Stimulated activated naive B cell treated with anti-CD40 and anti-IgM and Interleukin-4, amounts not matched to agents 10 μg/mL and 1 μg/mL and 100 μg/mL, for 72 hours (primary cell): ENCODE results near the gene COPB1.

Experiments used
- ATAC-seq, 2 donors: fragments of 150-1000 bp; cut with Tn5 transposase; replicated peaks; 2 replicates each; pipeline ENCODE4 v1.10.0; 2021; ENCODE audit warnings: moderate library complexity in 1 of 2
- DNase-seq: peaks from one replicate; pipeline ENCODE4 v3.0.0; 2021
- H3K27ac Mint-ChIP-seq: one replicate; pipeline ENCODE4 v1.8.0; 2022; ENCODE audit warnings: mild to moderate bottlenecking, mixed read lengths
- H3K27me3 Mint-ChIP-seq, 2 donors: one replicate each; pipeline ENCODE4 v1.8.0; 2022; ENCODE audit warnings: mixed read lengths in 2 of 2
- H3K36me3 Mint-ChIP-seq, 2 donors: one replicate each; pipeline ENCODE4 v1.8.0; 2022; ENCODE audit warnings: mixed read lengths in 2 of 2, mild to moderate bottlenecking in 1 of 2
- H3K4me1 Mint-ChIP-seq, 2 donors: one replicate each; pipeline ENCODE4 v1.8.0; 2022; ENCODE audit warnings: mixed read lengths in 2 of 2, mild to moderate bottlenecking in 1 of 2
- H3K4me3 Mint-ChIP-seq, 2 donors: one replicate each; pipeline ENCODE4 v1.8.0; 2022; ENCODE audit warnings: mild to moderate bottlenecking in 2 of 2, mixed read lengths in 2 of 2, moderate library complexity in 1 of 2
- H3K9me3 Mint-ChIP-seq, 2 donors: one replicate each; pipeline ENCODE4 v1.8.0; 2022; ENCODE audit warnings: mixed read lengths in 2 of 2, mild to moderate bottlenecking in 1 of 2

Gene COPB1

DNA sequence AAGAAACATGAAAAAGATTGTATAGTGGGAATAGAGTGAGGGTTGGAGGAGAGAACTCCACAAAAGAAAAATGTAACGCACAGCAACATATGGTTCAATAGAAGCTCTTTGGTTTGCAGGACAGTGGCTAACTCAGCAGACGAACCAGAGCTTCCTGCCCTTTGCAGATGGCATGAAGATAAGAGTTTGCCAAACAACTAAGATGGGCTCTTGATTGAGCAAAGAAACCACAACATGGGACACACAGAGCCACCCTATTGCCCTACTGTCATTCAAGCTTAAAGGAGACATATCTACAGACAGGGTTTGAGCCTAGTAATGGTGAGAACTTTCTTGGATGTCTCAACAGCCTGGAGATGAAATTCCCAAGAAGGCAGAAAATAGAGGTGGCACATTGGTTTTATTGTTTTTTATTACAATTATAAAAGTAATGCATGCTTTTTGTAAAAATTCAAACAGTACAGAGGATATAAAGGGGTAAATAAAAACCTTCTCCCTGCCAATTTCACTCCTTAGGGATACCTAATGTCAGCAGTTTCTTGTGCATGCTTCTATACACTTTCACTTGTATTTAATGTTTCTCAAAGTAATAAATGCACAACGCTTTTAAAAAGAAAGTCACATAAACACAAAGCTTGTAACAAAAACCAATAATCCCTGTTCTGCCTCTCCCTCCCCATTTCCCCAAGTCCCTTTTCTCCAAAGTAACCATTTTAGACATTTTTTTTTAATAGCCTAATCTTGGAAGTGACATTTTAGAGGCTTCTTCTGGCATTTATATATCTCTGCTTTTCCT, 63.7 kb downstream of the COPB1 start:
- Mint-ChIP-seq H3K4me1 (peaks cover 20 to 32% of the 10 kb centered on the region in 2 donors), H3K27ac (no peak overlapping the region), H3K36me3 (peaks cover 2 to 7% of the 10 kb centered on the region in 2 donors), H3K9me3 (peaks cover 4% of the 10 kb centered on the region in 2 donors), H3K27me3 (no peaks in the 10 kb centered on the region), H3K4me3 (no peak overlapping the region)
- no peak for ATAC-seq
- DNase-seq, result no peak

DNA sequence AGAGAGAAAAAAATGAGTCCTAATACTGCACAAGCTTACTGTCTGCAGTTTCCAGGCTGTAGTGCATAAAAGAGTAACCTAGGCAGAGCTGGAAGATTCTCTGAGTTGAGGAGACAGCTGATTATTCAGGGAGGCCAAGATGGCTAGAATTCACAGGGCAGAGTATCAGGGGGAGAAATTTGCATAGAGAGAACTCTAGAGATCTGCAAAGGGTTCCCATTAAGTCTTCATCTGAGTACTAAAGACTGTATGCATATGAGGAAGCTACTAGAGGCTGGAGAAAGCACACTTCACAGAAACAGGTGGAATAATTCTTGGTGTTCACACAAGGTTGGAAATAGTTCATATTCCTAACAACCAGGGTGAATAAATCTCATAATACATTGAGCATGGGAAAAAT, 74.0 kb downstream of the COPB1 start:
- DNase-seq (no peak), ATAC-seq (peak; percentile 52 to 67)
- H3K9me3 Mint-ChIP-seq, result no peaks in the 10 kb centered on the region
- H3K27me3 Mint-ChIP-seq, result no peaks in the 10 kb centered on the region
- H3K36me3 Mint-ChIP-seq, result no peaks in the 10 kb centered on the region
- peaks cover 3 to 6% of the 10 kb centered on the region in 2 donors for H3K4me1 Mint-ChIP-seq
- no peak overlapping the region for H3K4me3 Mint-ChIP-seq
- no peak overlapping the region for H3K27ac Mint-ChIP-seq

DNA sequence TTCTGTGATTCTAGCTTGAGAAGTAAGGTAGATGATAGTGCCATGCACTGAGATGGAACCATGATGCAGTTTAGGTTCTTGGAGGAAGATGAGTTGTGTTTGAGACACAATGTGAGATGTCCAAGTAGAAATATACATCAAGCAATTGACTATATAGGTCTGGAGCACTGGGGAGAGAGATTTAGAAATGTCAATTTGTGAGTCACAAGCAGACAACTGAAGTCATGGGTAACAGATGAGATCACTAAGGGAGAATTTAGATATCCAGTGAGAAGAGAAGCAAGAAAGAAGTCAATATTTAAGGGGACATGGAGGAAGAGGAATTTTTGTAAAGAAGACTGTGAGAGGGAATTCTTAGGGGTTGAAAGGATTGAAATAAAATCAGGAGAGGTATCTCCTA, 75.5 kb downstream of the COPB1 start:
- Mint-ChIP-seq H3K27me3 (no peaks in the 10 kb centered on the region), H3K27ac (no peak overlapping the region), H3K36me3 (no peaks in the 10 kb centered on the region), H3K4me3 (no peak overlapping the region), H3K4me1 (peaks cover 3 to 6% of the 10 kb centered on the region in 2 donors), H3K9me3 (no peaks in the 10 kb centered on the region)
- DNase-seq (no peak), ATAC-seq (peak; percentile 39 to 51)

DNA sequence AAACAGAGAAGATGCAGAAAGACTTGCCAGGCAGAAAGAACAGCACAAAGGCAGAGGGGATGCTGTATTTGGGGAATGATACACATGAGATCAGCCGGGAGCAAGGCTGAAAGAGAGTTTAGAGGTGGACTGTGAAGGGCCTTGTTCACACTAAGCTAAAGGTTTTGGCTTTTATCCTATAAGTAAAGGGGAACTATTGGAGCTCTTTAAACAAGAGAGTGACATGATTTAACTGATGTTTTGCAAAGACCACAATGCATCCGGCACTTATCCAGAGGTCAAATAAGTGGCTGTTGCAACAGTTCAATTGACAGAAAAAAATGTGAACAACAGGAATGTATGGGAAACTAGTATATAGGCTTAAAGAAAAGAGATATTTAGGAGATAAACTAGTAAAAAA, 76.0 kb downstream of the COPB1 start:
- DNase-seq, result no peak
- no peaks in the 10 kb centered on the region for H3K36me3 Mint-ChIP-seq
- no peak overlapping the region for H3K27ac Mint-ChIP-seq
- H3K4me1 Mint-ChIP-seq, result peaks cover 3 to 6% of the 10 kb centered on the region in 2 donors
- no peaks in the 10 kb centered on the region for H3K27me3 Mint-ChIP-seq
- no peak overlapping the region for H3K4me3 Mint-ChIP-seq
- H3K9me3 Mint-ChIP-seq, result no peaks in the 10 kb centered on the region
- ATAC-seq, result no peak

DNA sequence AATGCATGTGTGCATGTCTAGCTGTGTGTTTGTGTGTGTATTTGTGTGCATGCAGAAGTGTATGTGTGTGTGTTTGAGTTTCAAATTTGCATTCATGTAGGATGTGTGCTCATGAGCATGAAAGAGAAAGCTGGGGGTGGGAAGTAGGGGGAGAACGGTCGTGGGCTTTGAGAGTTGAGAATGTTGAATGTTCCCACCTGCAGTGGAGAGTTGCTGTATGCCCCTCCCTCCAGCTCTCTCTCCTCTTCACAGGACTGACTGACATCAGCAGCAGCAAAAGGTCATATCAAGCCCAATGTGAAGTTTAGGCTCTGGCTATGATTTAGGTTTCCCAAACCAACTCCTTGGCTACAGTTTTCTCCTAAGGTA, 76.8 kb downstream of the COPB1 start:
- H3K27me3 Mint-ChIP-seq, result no peaks in the 10 kb centered on the region
- H3K4me1 Mint-ChIP-seq, result peaks cover 5 to 7% of the 10 kb centered on the region in 2 donors
- H3K4me3 Mint-ChIP-seq, result no peak overlapping the region
- DNase-seq (no peak), ATAC-seq (peak in 1 of 2 donors; percentile 55)
- no peaks in the 10 kb centered on the region for H3K9me3 Mint-ChIP-seq
- no peaks in the 10 kb centered on the region for H3K36me3 Mint-ChIP-seq
- H3K27ac Mint-ChIP-seq, result no peak overlapping the region

DNA sequence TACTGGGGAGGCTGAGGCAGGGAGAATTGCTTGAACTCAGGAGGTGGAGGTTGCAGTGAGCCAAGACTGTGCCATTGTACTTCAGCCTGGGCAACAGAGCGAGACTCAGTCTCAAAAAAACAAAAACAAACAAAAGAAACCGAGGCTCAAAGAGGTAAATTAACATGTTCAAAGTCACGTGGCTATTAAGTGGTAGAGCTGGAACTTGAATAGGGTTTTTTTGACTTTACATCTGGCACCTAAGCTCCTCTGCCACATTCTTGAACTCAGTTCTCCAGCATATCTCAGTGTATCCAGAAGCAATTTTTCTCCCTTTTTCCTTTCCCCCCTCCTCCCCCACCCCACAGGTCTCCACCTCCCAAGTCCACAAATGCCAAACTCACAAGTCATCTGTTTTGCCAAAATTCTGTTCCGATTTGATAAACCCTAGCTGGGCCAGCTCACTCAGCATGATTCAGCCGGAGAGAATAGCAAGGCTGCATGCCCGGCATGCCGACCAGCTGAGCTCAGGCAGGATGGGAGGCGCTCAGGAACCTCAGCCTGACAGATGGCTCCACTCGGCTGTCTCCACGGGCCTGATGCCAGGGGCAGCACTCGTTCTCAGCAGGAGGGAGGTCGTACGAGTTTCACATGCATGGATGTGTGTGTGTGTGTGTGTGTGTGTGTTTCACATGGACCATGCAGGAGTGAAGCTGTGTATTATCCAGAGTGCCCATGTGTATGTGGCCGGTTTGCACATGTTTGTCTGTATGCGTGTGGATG, 77.4 kb downstream of the COPB1 start:
- Mint-ChIP-seq H3K4me3 (no peak overlapping the region), H3K27ac (no peak overlapping the region), H3K27me3 (no peaks in the 10 kb centered on the region), H3K4me1 (peaks cover 9 to 12% of the 10 kb centered on the region in 2 donors), H3K9me3 (no peaks in the 10 kb centered on the region), H3K36me3 (no peaks in the 10 kb centered on the region)
- ATAC-seq (peak; percentile 27 to 61), DNase-seq (no peak)

DNA sequence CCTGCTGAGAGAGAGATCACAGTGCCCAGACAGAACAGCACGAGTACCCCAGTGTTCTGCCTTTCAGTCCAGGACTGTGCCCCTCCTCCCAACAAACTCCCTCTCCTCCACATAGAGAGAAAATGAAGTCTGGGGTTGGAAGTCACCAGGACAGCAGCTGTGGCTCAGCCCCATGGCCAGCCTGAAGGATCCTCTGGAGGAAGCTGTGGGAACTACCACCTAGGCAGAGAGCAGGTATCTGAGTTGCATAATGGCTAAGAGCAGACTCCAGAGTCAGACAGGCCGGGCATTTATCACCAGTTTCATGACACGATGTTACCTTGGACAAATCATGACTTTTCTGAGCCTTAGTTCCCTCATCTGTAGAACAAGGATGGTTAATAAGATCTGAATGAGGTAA, 79.4 kb downstream of the COPB1 start:
- DNase-seq (no peak), ATAC-seq (no peak)
- H3K9me3 Mint-ChIP-seq, result no peaks in the 10 kb centered on the region
- H3K27ac Mint-ChIP-seq, result peak overlapping the region; percentile 52
- H3K4me3 Mint-ChIP-seq, result no peak overlapping the region
- H3K27me3 Mint-ChIP-seq, result no peaks in the 10 kb centered on the region
- no peaks in the 10 kb centered on the region for H3K36me3 Mint-ChIP-seq
- peaks cover 8 to 22% of the 10 kb centered on the region in 2 donors for H3K4me1 Mint-ChIP-seq

DNA sequence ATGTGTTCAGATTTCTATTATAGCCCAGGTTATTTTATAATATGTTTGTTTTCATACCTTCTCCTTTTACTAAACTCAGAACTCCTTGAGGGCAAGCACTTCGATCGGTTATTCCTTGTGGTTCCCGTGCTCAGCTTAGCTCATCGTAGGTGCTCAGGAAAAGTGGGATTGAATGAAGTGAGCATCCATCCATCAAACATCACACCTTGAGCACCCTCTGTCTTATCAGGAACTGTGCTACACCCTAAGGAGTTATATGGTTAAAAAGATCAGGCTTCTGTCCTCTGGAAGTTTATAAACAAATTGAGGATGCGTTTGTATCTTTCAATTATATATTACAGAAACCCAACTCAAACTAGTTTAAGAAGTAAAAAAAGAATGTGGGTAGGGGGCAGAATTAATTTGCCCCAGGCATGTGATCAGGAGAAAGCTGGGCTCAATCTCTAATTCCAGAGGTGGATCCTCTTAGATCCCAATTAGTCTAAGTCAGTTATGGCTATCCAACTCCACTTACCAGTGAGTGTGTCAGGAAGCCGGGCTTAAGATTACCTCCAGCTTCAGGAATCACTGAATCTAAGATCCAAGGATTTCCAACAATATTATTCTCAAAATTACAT, 80.7 kb downstream of the COPB1 start:
- no peak for ATAC-seq
- Mint-ChIP-seq H3K27ac (no peak overlapping the region), H3K4me3 (no peak overlapping the region), H3K27me3 (no peaks in the 10 kb centered on the region), H3K36me3 (no peaks in the 10 kb centered on the region), H3K4me1 (peaks cover 16 to 33% of the 10 kb centered on the region in 2 donors), H3K9me3 (no peaks in the 10 kb centered on the region)
- no peak for DNase-seq

DNA sequence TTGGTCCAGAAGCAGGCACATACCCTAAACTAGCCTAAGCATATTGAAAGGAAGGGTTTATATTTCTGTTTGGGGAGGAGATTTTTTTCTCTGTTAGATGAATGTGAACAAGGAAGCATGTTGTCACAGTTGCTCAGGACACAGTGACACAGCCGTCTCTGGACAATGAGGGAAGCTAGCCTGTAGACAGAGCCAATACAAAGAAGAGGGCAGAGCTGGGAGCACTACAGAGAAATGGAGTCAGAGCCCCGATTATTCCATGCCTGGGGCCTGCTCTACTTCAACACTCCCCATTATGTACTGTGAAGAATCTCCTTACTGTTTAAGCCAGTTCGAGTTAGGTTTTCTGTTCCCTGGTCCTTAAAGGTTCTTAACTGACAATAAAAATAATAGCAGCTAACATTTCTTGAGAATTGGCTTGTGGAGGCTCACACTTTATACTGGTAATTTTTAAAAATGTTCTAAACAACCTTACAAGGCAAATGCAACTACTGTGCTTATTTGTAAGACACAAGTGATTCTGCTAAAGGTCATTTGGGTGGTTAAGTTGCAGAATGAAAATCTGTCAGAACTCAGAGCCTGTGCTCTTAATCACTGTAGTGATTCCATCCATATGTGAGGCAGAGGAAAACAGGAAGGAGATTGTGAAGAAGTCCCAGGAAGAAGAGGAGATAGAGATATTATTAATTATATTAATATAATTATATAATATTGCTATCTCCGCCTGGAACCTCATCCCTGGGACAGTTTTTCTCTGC, 81.8 kb downstream of the COPB1 start:
- DNase-seq (no peak), ATAC-seq (no peak)
- Mint-ChIP-seq H3K27me3 (no peaks in the 10 kb centered on the region), H3K9me3 (no peaks in the 10 kb centered on the region), H3K4me1 (peaks cover 22 to 42% of the 10 kb centered on the region in 2 donors), H3K36me3 (no peaks in the 10 kb centered on the region), H3K27ac (no peak overlapping the region), H3K4me3 (no peak overlapping the region)

DNA sequence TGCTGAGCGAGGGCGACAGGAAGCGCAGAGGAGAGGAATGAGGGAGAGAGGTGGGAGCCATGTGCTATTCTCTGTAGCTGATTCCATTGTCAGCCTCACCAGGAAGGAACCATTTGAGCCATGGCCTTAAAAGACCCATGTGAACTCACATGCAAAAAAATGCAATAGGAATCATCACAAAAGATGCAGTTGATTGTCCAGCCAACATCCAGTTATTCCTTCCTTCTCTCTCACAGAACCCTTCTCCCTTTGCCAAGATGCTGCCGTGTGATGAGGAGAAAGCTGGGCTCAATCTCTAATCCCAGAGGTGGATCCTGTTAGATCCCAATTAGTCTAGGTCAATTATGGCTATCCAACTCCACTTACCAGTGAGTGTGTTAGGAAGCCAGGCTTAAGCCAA, 82.4 kb downstream of the COPB1 start:
- H3K27me3 Mint-ChIP-seq, result no peaks in the 10 kb centered on the region
- no peaks in the 10 kb centered on the region for H3K9me3 Mint-ChIP-seq
- no peak overlapping the region for H3K4me3 Mint-ChIP-seq
- ATAC-seq, result no peak
- peaks cover 24 to 48% of the 10 kb centered on the region in 2 donors for H3K4me1 Mint-ChIP-seq
- DNase-seq, result no peak
- no peak overlapping the region for H3K27ac Mint-ChIP-seq
- H3K36me3 Mint-ChIP-seq, result no peaks in the 10 kb centered on the region

DNA sequence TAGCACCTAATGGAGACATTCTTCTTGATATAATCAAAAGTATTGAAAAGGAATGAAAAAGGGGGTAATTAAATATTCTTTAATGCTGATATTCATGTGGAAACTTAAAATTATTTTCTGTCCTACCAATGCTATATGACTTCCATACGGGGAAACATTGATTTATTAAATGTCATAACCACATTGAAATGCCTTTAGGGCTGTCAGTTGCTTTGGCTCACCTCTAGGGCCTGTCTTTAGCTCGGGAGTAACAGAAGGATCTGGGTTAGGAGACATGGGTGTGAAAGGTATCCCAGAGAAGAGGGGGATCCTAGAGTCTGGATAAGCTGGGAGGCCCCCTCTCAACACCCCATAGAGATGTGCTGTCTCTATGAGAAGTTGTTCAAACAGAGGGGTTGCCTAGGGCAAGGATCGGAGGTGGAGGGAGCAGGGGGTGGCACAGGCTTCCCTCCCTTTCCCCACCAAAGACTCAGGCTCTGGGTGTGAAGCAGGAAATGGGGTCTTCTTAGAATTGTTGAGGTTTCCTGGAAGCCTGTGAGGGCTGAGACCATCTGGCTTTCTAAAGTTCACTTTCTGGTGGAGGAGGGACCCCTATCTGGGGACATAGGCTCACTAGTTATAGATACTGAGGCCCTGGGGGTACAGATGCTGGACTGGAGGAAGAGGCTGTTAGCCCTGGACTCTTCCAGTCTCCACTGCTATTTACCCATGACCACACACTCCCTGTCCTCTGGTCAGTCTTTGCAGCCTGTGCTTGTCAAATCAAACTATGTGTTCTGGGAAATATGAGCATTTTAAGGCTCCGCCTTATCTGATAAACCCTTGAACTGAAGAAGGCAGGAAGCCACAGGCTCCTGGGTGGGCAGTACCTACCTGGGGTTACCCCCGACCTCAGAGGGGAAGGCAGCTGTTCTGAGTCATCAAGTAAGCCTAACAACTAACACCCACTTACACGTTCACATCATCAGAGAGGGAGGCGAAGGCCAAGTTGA, 84.8 kb downstream of the COPB1 start:
- Mint-ChIP-seq H3K4me3 (peak overlapping the region; percentile 37 to 66), H3K36me3 (no peaks in the 10 kb centered on the region), H3K27ac (peak overlapping the region; percentile 83), H3K9me3 (no peaks in the 10 kb centered on the region), H3K4me1 (peaks cover 29 to 54% of the 10 kb centered on the region in 2 donors), H3K27me3 (no peaks in the 10 kb centered on the region)
- peak; percentile 75 for DNase-seq
- ATAC-seq, result peak; percentile 99

DNA sequence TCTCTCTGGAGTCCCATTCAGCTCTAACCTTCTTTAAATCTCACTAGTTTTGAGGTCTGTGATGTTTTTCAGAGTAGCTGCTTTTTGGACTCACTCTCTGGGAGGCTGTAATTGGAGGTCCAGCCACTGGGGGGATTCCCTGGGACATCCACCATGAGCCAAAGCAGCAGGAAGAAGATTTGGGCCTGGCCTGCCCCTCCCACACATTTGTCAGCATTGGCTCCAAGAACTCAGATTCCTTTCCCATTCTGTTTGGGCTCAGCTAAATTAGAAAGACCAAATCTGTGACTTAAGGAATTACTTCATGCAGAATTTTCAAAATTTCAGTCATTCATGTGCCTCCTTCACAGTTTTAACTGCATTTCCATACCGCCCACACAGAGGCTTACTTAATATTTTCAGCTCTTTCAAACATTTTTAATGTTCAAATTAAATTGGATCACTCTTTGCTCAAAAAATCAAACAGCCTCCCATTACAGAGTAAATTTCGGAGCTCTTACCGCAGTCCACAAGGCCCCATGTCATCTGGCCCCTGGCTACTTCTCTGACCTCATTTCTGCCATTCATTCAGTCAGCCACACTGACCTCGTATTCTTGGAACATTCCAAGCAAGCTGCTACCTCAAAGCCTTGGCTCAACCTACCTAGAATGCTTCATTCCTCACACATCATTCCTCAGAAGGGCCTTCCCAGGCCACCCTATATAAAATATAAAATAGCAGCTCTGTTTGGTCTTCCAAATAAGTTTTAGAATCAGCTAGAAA, 86.1 kb downstream of the COPB1 start:
- ATAC-seq (no peak), DNase-seq (no peak)
- H3K36me3 Mint-ChIP-seq, result no peaks in the 10 kb centered on the region
- no peak overlapping the region for H3K4me3 Mint-ChIP-seq
- H3K9me3 Mint-ChIP-seq, result no peaks in the 10 kb centered on the region
- peaks cover 29 to 54% of the 10 kb centered on the region in 2 donors for H3K4me1 Mint-ChIP-seq
- no peak overlapping the region for H3K27ac Mint-ChIP-seq
- H3K27me3 Mint-ChIP-seq, result no peaks in the 10 kb centered on the region

DNA sequence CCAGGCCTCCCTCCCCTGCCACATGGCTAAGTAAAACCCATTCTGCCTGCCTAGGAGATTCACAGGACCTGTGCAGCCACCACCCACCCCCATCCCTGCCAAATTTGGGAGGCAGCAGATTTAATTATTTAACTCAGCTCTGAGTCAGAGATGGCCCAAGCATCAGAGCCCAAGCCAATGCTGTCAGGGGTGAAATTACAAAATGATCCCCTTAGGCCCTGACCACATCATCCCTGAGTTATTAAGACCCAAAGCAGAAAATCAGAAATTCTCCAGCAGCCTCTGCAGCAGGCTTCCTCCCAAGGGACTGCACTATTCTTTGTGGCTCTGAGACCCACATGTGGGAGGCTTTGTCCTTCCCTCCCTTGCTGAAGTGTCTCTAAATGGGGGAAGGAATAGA, 87.8 kb downstream of the COPB1 start:
- ATAC-seq, result no peak
- no peaks in the 10 kb centered on the region for H3K36me3 Mint-ChIP-seq
- H3K4me3 Mint-ChIP-seq, result no peak overlapping the region
- H3K27ac Mint-ChIP-seq, result no peak overlapping the region
- no peaks in the 10 kb centered on the region for H3K9me3 Mint-ChIP-seq
- DNase-seq, result no peak
- peaks cover 24 to 43% of the 10 kb centered on the region in 2 donors for H3K4me1 Mint-ChIP-seq
- no peaks in the 10 kb centered on the region for H3K27me3 Mint-ChIP-seq
